ENCODE measurements around the gene TMEM72. TPM values are rescaled to one million over a fixed set of nuclear protein-coding genes. Genes with fewer than 3 reads are reported as not detected.

The TMEM72 gene
- total RNA-seq, 1 donor from 2014 or later, result not detected

- H3K4me3 ChIP-seq (ENCODE audit: low read depth, low read length), result peak overlapping the region; percentile 64
- TF ChIP-seq CTCF (conservative IDR thresholded peaks at IDR 0.05; ENCODE audit: low read depth, low read length), result no peak
- no peak for DNase-seq (ENCODE audit: low read depth)
Measured at GRCh38 chr10:44976352-44977198, 65.4 kb downstream of the TMEM72 start.

GRCh38 chr10:44977287-44978212 is 66.4 kb downstream of the TMEM72 start:
- no peak for DNase-seq (ENCODE audit: low read depth)
- H3K4me3 ChIP-seq (ENCODE audit: low read depth, low read length), result peak overlapping the region; percentile 64
- no peak for TF ChIP-seq CTCF (conservative IDR thresholded peaks at IDR 0.05; ENCODE audit: low read depth, low read length)

- TF ChIP-seq CTCF (conservative IDR thresholded peaks at IDR 0.05; ENCODE audit: low read depth, low read length), result no peak
- DNase-seq (ENCODE audit: low read depth), result no peak
- H3K4me3 ChIP-seq (ENCODE audit: low read depth, low read length), result peak overlapping the region; percentile 64
Measured at GRCh38 chr10:44978213-44978569, 67.1 kb downstream of the TMEM72 start.

GRCh38 chr10:44978570-44979280 is 67.6 kb downstream of the TMEM72 start, which contains the start of gene DEPP1:
TSS of gene DEPP1 (minus strand) at chr10:44978809. CDS start at chr10:44978030, 779 bp downstream.
- peak; percentile 24 for TF ChIP-seq CTCF (conservative IDR thresholded peaks at IDR 0.05; ENCODE audit: low read depth, low read length)
- peak within 1 kb of the TSS; percentile 64 for H3K4me3 ChIP-seq (ENCODE audit: low read depth, low read length)

GRCh38 chr10:44979281-44980191 is 68.4 kb downstream of the TMEM72 start:
- DNase-seq (ENCODE audit: low read depth), result no peak

More at GRCh38 chr10:44978570-44979280, 67.6 kb downstream of the TMEM72 start, which contains the start of gene DEPP1:
- DNase-seq (ENCODE audit: low read depth), result peak; percentile 86

More at GRCh38 chr10:44979281-44980191, 68.4 kb downstream of the TMEM72 start:
- H3K4me3 ChIP-seq (ENCODE audit: low read depth, low read length), result no peak overlapping the region
- no peak for TF ChIP-seq CTCF (conservative IDR thresholded peaks at IDR 0.05; ENCODE audit: low read depth, low read length)
